Measurements from ENCODE around the gene MAN2B2.

- TF ChIP-seq, protein P1, sequence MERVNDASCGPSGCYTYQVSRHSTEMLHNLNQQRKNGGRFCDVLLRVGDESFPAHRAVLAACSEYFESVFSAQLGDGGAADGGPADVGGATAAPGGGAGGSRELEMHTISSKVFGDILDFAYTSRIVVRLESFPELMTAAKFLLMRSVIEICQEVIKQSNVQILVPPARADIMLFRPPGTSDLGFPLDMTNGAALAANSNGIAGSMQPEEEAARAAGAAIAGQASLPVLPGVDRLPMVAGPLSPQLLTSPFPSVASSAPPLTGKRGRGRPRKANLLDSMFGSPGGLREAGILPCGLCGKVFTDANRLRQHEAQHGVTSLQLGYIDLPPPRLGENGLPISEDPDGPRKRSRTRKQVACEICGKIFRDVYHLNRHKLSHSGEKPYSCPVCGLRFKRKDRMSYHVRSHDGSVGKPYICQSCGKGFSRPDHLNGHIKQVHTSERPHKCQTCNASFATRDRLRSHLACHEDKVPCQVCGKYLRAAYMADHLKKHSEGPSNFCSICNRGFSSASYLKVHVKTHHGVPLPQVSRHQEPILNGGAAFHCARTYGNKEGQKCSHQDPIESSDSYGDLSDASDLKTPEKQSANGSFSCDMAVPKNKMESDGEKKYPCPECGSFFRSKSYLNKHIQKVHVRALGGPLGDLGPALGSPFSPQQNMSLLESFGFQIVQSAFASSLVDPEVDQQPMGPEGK (CRISPR knock-in tag; IDR thresholded peaks at IDR 0.05; ENCODE audit: borderline replicate concordance) = no peak
- TF ChIP-seq ZNF70 (CRISPR knock-in tag; IDR thresholded peaks at IDR 0.05) = no peak
- TF ChIP-seq ZFP30 (CRISPR knock-in tag; IDR thresholded peaks at IDR 0.05) = no peak
- no peak for TF ChIP-seq RARB (CRISPR knock-in tag; IDR thresholded peaks at IDR 0.05)
- no peak for TF ChIP-seq TOX (CRISPR knock-in tag; IDR thresholded peaks at IDR 0.05; ENCODE audit: borderline replicate concordance)
- no peak for TF ChIP-seq TCF4 (CRISPR knock-in tag; IDR thresholded peaks at IDR 0.05; ENCODE audit: borderline replicate concordance)
- TF ChIP-seq, protein P2, sequence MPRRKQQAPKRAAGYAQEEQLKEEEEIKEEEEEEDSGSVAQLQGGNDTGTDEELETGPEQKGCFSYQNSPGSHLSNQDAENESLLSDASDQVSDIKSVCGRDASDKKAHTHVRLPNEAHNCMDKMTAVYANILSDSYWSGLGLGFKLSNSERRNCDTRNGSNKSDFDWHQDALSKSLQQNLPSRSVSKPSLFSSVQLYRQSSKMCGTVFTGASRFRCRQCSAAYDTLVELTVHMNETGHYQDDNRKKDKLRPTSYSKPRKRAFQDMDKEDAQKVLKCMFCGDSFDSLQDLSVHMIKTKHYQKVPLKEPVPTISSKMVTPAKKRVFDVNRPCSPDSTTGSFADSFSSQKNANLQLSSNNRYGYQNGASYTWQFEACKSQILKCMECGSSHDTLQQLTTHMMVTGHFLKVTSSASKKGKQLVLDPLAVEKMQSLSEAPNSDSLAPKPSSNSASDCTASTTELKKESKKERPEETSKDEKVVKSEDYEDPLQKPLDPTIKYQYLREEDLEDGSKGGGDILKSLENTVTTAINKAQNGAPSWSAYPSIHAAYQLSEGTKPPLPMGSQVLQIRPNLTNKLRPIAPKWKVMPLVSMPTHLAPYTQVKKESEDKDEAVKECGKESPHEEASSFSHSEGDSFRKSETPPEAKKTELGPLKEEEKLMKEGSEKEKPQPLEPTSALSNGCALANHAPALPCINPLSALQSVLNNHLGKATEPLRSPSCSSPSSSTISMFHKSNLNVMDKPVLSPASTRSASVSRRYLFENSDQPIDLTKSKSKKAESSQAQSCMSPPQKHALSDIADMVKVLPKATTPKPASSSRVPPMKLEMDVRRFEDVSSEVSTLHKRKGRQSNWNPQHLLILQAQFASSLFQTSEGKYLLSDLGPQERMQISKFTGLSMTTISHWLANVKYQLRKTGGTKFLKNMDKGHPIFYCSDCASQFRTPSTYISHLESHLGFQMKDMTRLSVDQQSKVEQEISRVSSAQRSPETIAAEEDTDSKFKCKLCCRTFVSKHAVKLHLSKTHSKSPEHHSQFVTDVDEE (CRISPR knock-in tag; IDR thresholded peaks at IDR 0.05) = no peak
- no peak for TF ChIP-seq ISL1 (CRISPR knock-in tag; IDR thresholded peaks at IDR 0.05)
- no peak for TF ChIP-seq ZNF565 (CRISPR knock-in tag; conservative IDR thresholded peaks at IDR 0.05; ENCODE audit: low read depth)
- TF ChIP-seq ZC3H10 (CRISPR knock-in tag; IDR thresholded peaks at IDR 0.05) = no peak
- no peak for TF ChIP-seq BACH2 (CRISPR knock-in tag; IDR thresholded peaks at IDR 0.05; ENCODE audit: borderline replicate concordance)
Measured at GRCh38 chr4:6529021-6529420, 46.0 kb upstream of the MAN2B2 start.

Measured in SK-N-SH treated with all-trans-retinoic acid at 6 μM for 48 hours (cell line).